Stimulated activated memory B cell treated with anti-CD40 and anti-IgM and Interleukin-4, amounts not matched to agents 10 μg/mL and 1 μg/mL and 100 μg/mL, for 72 hours (primary cell): ENCODE data around the gene PMM2.
"Not testable (repeated sequence)": the region's sequence is repeated elsewhere in the genome, so short reads cannot be mapped to it uniquely, and the experiment has no call there.

Experiments
- ATAC-seq: fragments of 150-1000 bp; cut with Tn5 transposase; 2 replicates; pipeline ENCODE4 v1.10.0; 2021
- H3K27ac Mint-ChIP-seq: one replicate; pipeline ENCODE4 v1.8.0; 2022; ENCODE audit warnings: mild to moderate bottlenecking, mixed read lengths
- H3K27me3 Mint-ChIP-seq: one replicate; pipeline ENCODE4 v1.8.0; 2022; ENCODE audit warnings: mixed read lengths
- H3K36me3 Mint-ChIP-seq: one replicate; pipeline ENCODE4 v1.8.0; 2022; ENCODE audit warnings: mixed read lengths
- H3K4me1 Mint-ChIP-seq: one replicate; pipeline ENCODE4 v1.8.0; 2022; ENCODE audit warnings: mixed read lengths
- H3K4me3 Mint-ChIP-seq: one replicate; pipeline ENCODE4 v1.8.0; 2022; ENCODE audit warnings: mild to moderate bottlenecking, moderate library complexity, mixed read lengths
- H3K9me3 Mint-ChIP-seq: one replicate; pipeline ENCODE4 v1.8.0; 2022; ENCODE audit warnings: mixed read lengths

PMM2 gene

DNA sequence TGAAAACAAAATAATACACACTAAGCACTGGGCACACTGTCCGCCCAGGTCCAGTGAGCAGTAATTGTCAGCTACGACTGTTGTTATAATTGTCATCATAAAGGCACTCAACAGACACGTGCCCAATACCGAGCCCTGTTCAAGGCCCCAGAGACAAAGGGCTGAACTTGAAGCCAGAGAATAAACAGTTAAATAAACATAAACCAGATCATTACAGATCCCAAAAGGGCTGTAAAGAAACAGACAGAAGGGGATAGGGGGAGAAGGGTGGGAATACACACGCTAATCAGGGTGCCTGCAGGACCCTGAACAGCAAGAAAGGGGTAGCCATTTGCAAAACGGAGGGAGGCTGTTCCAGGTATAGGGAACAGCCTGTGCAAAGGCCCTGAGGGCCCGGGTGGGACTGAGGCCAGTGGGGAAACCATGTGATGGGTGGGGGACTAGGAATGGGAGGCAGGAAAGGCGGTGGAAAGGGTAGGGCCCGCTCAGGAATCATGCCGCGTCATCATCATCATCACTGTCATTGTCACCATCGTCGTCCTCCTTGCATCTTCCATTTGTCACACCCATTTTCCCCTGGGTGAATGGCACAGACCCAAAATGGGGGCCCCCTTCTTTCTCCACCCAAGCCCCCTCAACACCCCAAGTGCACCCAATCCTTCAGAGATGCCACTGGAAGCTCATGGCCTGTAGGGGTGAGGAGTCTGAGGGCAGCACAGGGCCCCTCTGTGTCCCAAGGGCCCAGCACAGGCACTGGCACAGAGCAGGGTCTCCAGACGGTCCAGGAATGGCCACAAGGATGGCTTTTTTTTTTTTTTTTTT lies 64.9 kb downstream of the PMM2 start:
- H3K36me3 Mint-ChIP-seq, result peaks cover 33% of the 10 kb centered on the region
- H3K9me3 Mint-ChIP-seq, result no peaks in the 10 kb centered on the region
- H3K27me3 Mint-ChIP-seq, result no peaks in the 10 kb centered on the region
- no peak for ATAC-seq
- no peak overlapping the region for H3K27ac Mint-ChIP-seq
- H3K4me1 Mint-ChIP-seq, result peaks cover 76% of the 10 kb centered on the region
- peak overlapping the region; percentile 35 for H3K4me3 Mint-ChIP-seq

- H3K27me3 Mint-ChIP-seq, result no peaks in the 10 kb centered on the region
Measured at GRCh38 chr16:8863594-8864424, 66.2 kb downstream of the PMM2 start.

GRCh38 chr16:8864480-8865110 lies 67.0 kb downstream of the PMM2 start:
- no peaks in the 10 kb centered on the region for H3K27me3 Mint-ChIP-seq
- peaks cover 16% of the 10 kb centered on the region for H3K36me3 Mint-ChIP-seq
- no peak for ATAC-seq
- no peak overlapping the region for H3K27ac Mint-ChIP-seq
- peaks cover 78% of the 10 kb centered on the region for H3K4me1 Mint-ChIP-seq
- H3K9me3 Mint-ChIP-seq, result no peaks in the 10 kb centered on the region
- H3K4me3 Mint-ChIP-seq, result no peak overlapping the region

More at GRCh38 chr16:8863594-8864424, 66.2 kb downstream of the PMM2 start:
- ATAC-seq, result no peak
- Mint-ChIP-seq H3K4me3 (no peak overlapping the region), H3K27ac (no peak overlapping the region), H3K36me3 (peaks cover 20% of the 10 kb centered on the region), H3K4me1 (peaks cover 73% of the 10 kb centered on the region), H3K9me3 (no peaks in the 10 kb centered on the region)

DNA sequence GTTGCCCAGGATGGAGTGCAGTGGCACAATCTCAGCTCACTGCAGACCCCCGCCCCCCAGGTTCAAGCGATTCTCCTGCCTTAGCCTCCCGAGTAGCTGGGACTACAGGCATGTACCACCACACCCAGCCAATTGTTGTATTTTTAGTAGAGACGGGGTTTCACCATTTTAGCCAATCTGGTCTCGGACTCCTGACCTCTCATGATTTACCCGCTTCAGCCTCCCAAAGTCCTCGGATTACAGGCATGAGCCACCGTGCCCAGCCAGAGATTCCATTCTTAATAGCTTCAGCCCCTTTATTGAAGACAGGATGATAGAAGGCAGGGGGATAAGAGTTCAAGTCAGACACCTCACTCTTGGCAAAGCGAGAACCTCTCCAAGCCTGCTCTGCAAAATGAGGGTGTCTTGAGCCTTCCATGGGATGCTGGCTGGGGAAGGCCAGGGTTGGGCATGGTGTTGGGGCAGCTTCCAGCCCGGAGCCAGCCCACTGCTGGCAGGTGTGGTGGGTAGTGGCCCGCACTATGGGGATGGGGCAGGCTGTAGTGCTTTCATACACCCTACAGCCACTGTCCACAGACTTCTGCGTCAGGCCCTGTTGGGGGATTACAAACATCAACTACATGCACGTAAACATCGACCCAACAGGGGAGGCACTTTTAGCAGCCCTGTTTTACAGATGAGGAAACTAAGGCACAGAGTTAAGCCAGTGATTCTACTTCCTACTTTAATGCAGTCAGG lies 67.7 kb downstream of the PMM2 start:
- H3K27me3 Mint-ChIP-seq, result no peaks in the 10 kb centered on the region
- no peak overlapping the region for H3K4me3 Mint-ChIP-seq
- no peak overlapping the region for H3K27ac Mint-ChIP-seq
- H3K4me1 Mint-ChIP-seq, result peaks cover 76% of the 10 kb centered on the region
- no peaks in the 10 kb centered on the region for H3K9me3 Mint-ChIP-seq
- ATAC-seq, result no peak
- H3K36me3 Mint-ChIP-seq, result peaks cover 11% of the 10 kb centered on the region

GRCh38 chr16:8866118-8866883 lies 68.7 kb downstream of the PMM2 start:
- Mint-ChIP-seq H3K27me3 (no peaks in the 10 kb centered on the region), H3K27ac (no peak overlapping the region), H3K4me1 (peaks cover 77% of the 10 kb centered on the region), H3K4me3 (peak overlapping the region; percentile 75), H3K36me3 (peaks cover 9% of the 10 kb centered on the region), H3K9me3 (no peaks in the 10 kb centered on the region)
- ATAC-seq, result no peak

DNA sequence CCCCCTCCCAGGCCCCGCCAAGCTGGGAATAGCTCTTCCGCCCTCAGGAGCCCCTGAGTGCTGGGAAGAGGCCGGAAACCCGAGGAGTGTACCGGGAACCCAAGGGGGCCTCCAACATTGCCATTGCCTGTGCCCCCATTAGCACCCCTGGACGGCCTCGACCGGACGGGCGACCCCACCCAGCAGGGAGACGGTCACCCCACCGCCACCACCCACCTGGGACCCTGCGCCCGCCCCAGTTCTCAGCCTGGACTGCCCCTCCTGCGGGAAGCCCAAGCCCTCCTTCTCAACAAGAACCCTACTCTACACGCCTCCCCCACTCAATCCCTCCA lies 69.2 kb downstream of the PMM2 start:
- peaks cover 74% of the 10 kb centered on the region for H3K4me1 Mint-ChIP-seq
- H3K27me3 Mint-ChIP-seq, result no peaks in the 10 kb centered on the region
- peak overlapping the region; percentile 82 for H3K27ac Mint-ChIP-seq
- no peaks in the 10 kb centered on the region for H3K9me3 Mint-ChIP-seq
- peak overlapping the region; percentile 96 for H3K4me3 Mint-ChIP-seq
- ATAC-seq, result no peak
- H3K36me3 Mint-ChIP-seq, result peaks cover 6% of the 10 kb centered on the region

DNA sequence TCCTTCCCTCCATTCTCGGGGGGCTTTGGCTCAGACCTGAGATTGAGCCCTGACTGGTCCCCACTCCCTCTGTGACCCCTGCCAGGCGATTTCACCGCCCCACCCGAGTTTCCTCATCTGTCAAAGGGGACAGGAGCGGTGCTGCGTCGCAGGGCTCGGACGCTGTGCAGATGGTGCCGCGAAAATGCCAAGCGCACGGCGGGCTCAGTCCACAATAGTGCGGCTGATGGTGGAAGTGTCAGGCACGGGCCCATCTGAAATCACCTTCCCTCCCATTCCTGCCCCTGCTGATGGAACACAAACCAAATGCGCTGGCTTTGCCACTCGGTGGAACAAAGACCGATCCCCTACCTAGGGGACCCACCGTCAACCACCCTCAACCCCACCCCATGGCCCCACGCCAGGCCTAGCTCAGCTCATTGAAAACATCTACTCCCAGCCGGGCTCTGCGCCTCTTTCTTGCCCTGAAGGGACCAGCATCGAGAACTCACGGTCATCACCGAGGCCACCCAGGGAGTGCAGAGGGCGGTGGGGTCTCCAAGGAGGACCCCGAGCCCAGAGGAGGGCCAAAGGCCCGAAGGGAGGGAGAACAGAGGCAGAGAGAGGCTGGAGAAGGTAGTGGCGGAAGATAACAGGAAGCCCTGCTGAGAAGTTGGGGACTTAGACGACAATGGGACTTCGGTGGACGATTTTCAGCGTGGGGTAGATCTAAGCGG lies 69.7 kb downstream of the PMM2 start:
- H3K4me1 Mint-ChIP-seq, result peaks cover 71% of the 10 kb centered on the region
- peaks cover 6% of the 10 kb centered on the region for H3K36me3 Mint-ChIP-seq
- peak overlapping the region; percentile 96 for H3K4me3 Mint-ChIP-seq
- peak overlapping the region; percentile 82 for H3K27ac Mint-ChIP-seq
- ATAC-seq, result no peak
- H3K9me3 Mint-ChIP-seq, result no peaks in the 10 kb centered on the region
- no peaks in the 10 kb centered on the region for H3K27me3 Mint-ChIP-seq

DNA sequence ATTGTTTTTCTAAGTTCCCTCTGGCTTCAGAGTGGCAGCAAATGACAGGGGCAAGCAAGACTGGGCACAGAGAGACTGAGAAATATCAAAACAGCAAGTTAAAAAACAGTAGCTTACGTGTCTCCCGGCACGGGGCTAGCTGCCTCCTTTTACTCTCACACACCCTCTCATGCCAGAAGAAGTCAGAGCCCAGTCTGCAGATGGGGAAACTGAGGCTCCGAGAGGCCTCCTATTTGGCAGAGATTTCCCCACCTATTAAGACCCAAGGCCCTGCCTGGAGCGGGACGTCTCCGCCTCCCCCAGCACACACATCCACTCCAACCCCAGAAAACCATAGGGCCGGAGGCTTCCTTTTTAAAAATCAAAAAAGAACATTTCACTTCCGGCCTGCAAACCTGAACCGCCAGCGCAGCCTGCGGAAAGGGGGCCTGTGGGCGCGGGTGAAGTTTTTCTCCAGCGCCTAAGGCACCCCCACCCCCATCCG lies 70.3 kb downstream of the PMM2 start:
- Mint-ChIP-seq H3K36me3 (peaks cover 6% of the 10 kb centered on the region), H3K27ac (peak overlapping the region; percentile 82), H3K4me3 (peak overlapping the region; percentile 96), H3K4me1 (peaks cover 67% of the 10 kb centered on the region), H3K27me3 (no peaks in the 10 kb centered on the region), H3K9me3 (no peaks in the 10 kb centered on the region)
- no peak for ATAC-seq

GRCh38 chr16:8868416-8869211 lies 71.0 kb downstream of the PMM2 start, which contains the start of gene CARHSP1:
Gene CARHSP1 (minus strand): TSS chr16:8869006. CDS start chr16:8859328, 9,678 bp downstream.
- H3K27me3 Mint-ChIP-seq, result no peaks in the 10 kb centered on the region
- no peaks in the 10 kb centered on the region for H3K9me3 Mint-ChIP-seq
- ATAC-seq, result peak; percentile 89
- H3K4me3 Mint-ChIP-seq, result peak within 1 kb of the TSS; percentile 96
- peaks cover 67% of the 10 kb centered on the region for H3K4me1 Mint-ChIP-seq
- peak within 1 kb of the TSS; percentile 82 for H3K27ac Mint-ChIP-seq
- H3K36me3 Mint-ChIP-seq, result peaks cover 6% of the 10 kb centered on the region

DNA sequence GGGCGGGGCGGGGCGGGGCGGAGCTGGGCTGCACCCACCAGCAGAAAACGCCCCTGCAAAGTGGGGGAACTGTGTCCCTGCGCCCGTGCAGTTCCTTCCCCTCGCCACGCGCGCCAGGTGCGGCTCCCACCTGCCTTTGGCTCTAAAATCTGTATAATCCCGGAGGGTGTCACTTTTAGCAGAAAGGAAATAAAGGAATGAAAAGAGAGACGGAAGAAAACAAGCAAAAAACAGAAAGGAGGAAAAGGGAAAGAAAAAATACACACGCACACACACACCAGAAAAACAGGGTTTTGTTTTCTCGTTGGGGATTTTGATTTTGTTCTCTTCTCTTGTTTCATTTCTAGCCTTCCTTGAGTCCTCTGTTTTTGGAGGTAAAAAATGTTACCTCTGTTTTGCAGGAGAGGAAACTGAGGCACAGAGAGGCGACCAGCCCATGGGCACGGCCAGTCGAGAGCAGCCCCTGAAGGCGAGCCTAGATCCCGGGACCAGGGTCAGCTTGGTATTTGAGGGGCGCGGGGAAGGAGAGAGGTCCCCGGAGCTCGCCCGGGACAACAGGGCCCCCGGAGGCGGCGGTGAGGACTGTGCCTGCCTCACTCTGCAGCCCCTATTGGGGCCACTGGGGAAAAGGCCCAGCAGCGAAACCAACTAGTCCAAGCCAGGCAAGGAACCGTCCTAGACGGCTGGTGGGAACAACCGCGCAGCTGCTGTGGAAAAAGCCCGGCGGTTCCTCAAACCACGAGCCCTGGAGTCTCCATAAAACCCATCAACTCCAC lies 71.8 kb downstream of the PMM2 start:
- no peak for ATAC-seq
- Mint-ChIP-seq H3K9me3 (no peaks in the 10 kb centered on the region), H3K4me1 (peaks cover 61% of the 10 kb centered on the region), H3K27me3 (no peaks in the 10 kb centered on the region), H3K36me3 (peaks cover 6% of the 10 kb centered on the region), H3K27ac (peak overlapping the region; percentile 82), H3K4me3 (peak overlapping the region; percentile 96)

GRCh38 chr16:8869988-8870241 lies 72.3 kb downstream of the PMM2 start:
- H3K27me3 Mint-ChIP-seq, H3K36me3 Mint-ChIP-seq, H3K4me3 Mint-ChIP-seq, H3K9me3 Mint-ChIP-seq, ATAC-seq: not testable (repeated sequence)
- H3K4me1 Mint-ChIP-seq, result peaks cover 56% of the 10 kb centered on the region
- H3K27ac Mint-ChIP-seq, result peak overlapping the region; percentile 82

- H3K36me3 Mint-ChIP-seq, result peaks cover 5% of the 10 kb centered on the region
- no peak overlapping the region for H3K27ac Mint-ChIP-seq
- ATAC-seq, result no peak
- no peak overlapping the region for H3K4me3 Mint-ChIP-seq
- H3K9me3 Mint-ChIP-seq, result no peaks in the 10 kb centered on the region
- peaks cover 35% of the 10 kb centered on the region for H3K4me1 Mint-ChIP-seq
- H3K27me3 Mint-ChIP-seq, result no peaks in the 10 kb centered on the region
Measured at GRCh38 chr16:8872071-8872470, 74.4 kb downstream of the PMM2 start.
